Astrocyte (in vitro differentiated cells and primary cell): Measurements from ENCODE around the gene RGSL1.

Source experiments
- CTCF ChIP-seq: IDR thresholded peaks from 2 replicates; pipeline ENCODE4 v1.5.1; 2011; ENCODE audit warnings: low read depth, mild to moderate bottlenecking, inconsistent platforms, low read length, moderate library complexity; ENCODE audit not compliant: insufficient read depth
- EZH2 ChIP-seq: IDR thresholded peaks from 2 replicates; pipeline ENCODE4 v1.6.1; 2012; ENCODE audit warnings: mild to moderate bottlenecking, low read length, inconsistent platforms; ENCODE audit not compliant: insufficient read depth

GRCh38 chr1:182404781-182405180, 45.2 kb upstream of the RGSL1 start:
- TF ChIP-seq CTCF (no peak), EZH2 (no peak)
